Erythroblast (primary cell): ENCODE measurements around the gene MICAL2.
A peak's percentile ranks its signal among the peaks of the same experiment; 100 is the strongest.

Experiments
- DNase-seq, 2 experiments: peaks; one replicate each; lab custom pipeline; 2025; lab: John Stamatoyannopoulos, UW
- GATA1 ChIP-seq: IDR thresholded peaks from 2 replicates; pipeline ENCODE4 v1.6.1; 2011; ENCODE audit warnings: low read depth, mild to moderate bottlenecking, control low read depth, low read length, moderate library complexity
- POLR2A ChIP-seq: IDR thresholded peaks from 2 replicates; pipeline ENCODE4 v1.6.1; 2011; ENCODE audit warnings: mild to moderate bottlenecking, low read length

Gene MICAL2

GRCh38 chr11:12111549-12112520, 1.4 kb downstream of the MICAL2 start:
- no peak for TF ChIP-seq POLR2A
- TF ChIP-seq GATA1: no peak
- peak; percentile 20 to 45 for DNase-seq

GRCh38 chr11:12112750-12113149, 2.4 kb downstream of the MICAL2 start:
- DNase-seq: no peak
- TF ChIP-seq POLR2A (no peak), GATA1 (no peak)

GRCh38 chr11:12113294-12113693, 2.9 kb downstream of the MICAL2 start:
- TF ChIP-seq GATA1 (no peak), POLR2A (no peak)
- peak in 1 of 2 experiments; percentile 22 for DNase-seq

- TF ChIP-seq POLR2A: peak; percentile 63
- no peak for TF ChIP-seq GATA1
- peak; percentile 83 for DNase-seq
These were observed 4.0 kb downstream of the MICAL2 start for GRCh38 chr11:12114193-12115033.

- TF ChIP-seq POLR2A (peak; percentile 38), GATA1 (peak; percentile 59)
- peak; percentile 92 for DNase-seq
These were observed 6.1 kb downstream of the MICAL2 start for GRCh38 chr11:12116425-12117032.

- TF ChIP-seq POLR2A (no peak), GATA1 (no peak)
- DNase-seq: peak; percentile 30 to 47
These were observed 6.8 kb downstream of the MICAL2 start for GRCh38 chr11:12117200-12117599.

GRCh38 chr11:12117611-12118010, 7.2 kb downstream of the MICAL2 start:
- DNase-seq: peak in 1 of 2 experiments; percentile 41
- TF ChIP-seq POLR2A (peak; percentile 6), GATA1 (no peak)

- TF ChIP-seq GATA1 (no peak), POLR2A (no peak)
- no peak for DNase-seq
These were observed 8.6 kb downstream of the MICAL2 start for GRCh38 chr11:12118949-12119348.

GRCh38 chr11:12119502-12119901, 9.1 kb downstream of the MICAL2 start:
- DNase-seq: peak in 1 of 2 experiments; percentile 47
- TF ChIP-seq GATA1: no peak

GRCh38 chr11:12120031-12121008, 9.9 kb downstream of the MICAL2 start:
- DNase-seq: peak; percentile 44 to 65
- TF ChIP-seq GATA1 (no peak), POLR2A (peak; percentile 18)

- no peak for DNase-seq
- TF ChIP-seq POLR2A: no peak
- no peak for TF ChIP-seq GATA1
These were observed 10.6 kb downstream of the MICAL2 start for GRCh38 chr11:12121011-12121410.

- no peak for DNase-seq
- TF ChIP-seq POLR2A: no peak
- no peak for TF ChIP-seq GATA1
These were observed 11.1 kb downstream of the MICAL2 start for GRCh38 chr11:12121517-12121916.
